Measurements from ENCODE around the gene NRIP2.

NRIP2 gene

GRCh38 chr12:2804393-2805142, 30.3 kb downstream of the NRIP2 start:
- no peak for DNase-seq (ENCODE audit: low spot score)

GRCh38 chr12:2803635-2804392, 31.0 kb downstream of the NRIP2 start:
- no peak for DNase-seq (ENCODE audit: low spot score)

GRCh38 chr12:2801044-2801783, 33.6 kb downstream of the NRIP2 start:
- DNase-seq (ENCODE audit: low spot score), result no peak

GRCh38 chr12:2800046-2800570, 34.7 kb downstream of the NRIP2 start:
- no peak for DNase-seq (ENCODE audit: low spot score)

- DNase-seq (ENCODE audit: low spot score), result no peak
Measured at GRCh38 chr12:2797721-2798418, 37.0 kb downstream of the NRIP2 start.

GRCh38 chr12:2796187-2796666, 38.6 kb downstream of the NRIP2 start:
- no peak for DNase-seq (ENCODE audit: low spot score)

GRCh38 chr12:2795291-2796186, 39.3 kb downstream of the NRIP2 start:
- DNase-seq (ENCODE audit: low spot score), result peak; percentile 65

GRCh38 chr12:2794736-2795289, 40.0 kb downstream of the NRIP2 start, which contains the start of gene FKBP4:
FKBP4 (plus strand) TSS chr12:2794970; CDS start chr12:2795140, 170 bp downstream.
- DNase-seq (ENCODE audit: low spot score), result peak; percentile 86

- no peak for DNase-seq (ENCODE audit: low spot score)
Measured at GRCh38 chr12:2794191-2794735, 40.6 kb downstream of the NRIP2 start.

GRCh38 chr12:2793561-2793960, 41.3 kb downstream of the NRIP2 start:
- no peak for DNase-seq (ENCODE audit: low spot score)

GRCh38 chr12:2792671-2793500, 41.9 kb downstream of the NRIP2 start:
- no peak for DNase-seq (ENCODE audit: low spot score)

GRCh38 chr12:2791089-2791488, 43.7 kb downstream of the NRIP2 start:
- no peak for DNase-seq (ENCODE audit: low spot score)

- no peak for DNase-seq (ENCODE audit: low spot score)
Measured at GRCh38 chr12:2785017-2785416, 49.8 kb downstream of the NRIP2 start.

GRCh38 chr12:2783936-2784600, 50.8 kb downstream of the NRIP2 start:
- peak; percentile 58 for DNase-seq (ENCODE audit: low spot score)

- DNase-seq (ENCODE audit: low spot score), result peak; percentile 20
Measured at GRCh38 chr12:2779281-2779680, 55.6 kb downstream of the NRIP2 start.

- DNase-seq (ENCODE audit: low spot score), result no peak
Measured at GRCh38 chr12:2776129-2776806, 58.6 kb downstream of the NRIP2 start.

- no peak for DNase-seq (ENCODE audit: low spot score)
Measured at GRCh38 chr12:2775431-2775830, 59.4 kb downstream of the NRIP2 start.
